ENCODE results near the gene EIF2A. TPM values are rescaled to one million over a fixed set of nuclear protein-coding genes. Genes with fewer than 3 reads are reported as not detected.
A peak's percentile ranks its signal among the peaks of the same experiment; 100 is the strongest.

Gene EIF2A
- total and polyA plus RNA-seq, 2 of the 13 experiments (the other 11 are each of a cell fraction or from before 2014, with no cell fraction given): 124 to 139 TPM

DNA sequence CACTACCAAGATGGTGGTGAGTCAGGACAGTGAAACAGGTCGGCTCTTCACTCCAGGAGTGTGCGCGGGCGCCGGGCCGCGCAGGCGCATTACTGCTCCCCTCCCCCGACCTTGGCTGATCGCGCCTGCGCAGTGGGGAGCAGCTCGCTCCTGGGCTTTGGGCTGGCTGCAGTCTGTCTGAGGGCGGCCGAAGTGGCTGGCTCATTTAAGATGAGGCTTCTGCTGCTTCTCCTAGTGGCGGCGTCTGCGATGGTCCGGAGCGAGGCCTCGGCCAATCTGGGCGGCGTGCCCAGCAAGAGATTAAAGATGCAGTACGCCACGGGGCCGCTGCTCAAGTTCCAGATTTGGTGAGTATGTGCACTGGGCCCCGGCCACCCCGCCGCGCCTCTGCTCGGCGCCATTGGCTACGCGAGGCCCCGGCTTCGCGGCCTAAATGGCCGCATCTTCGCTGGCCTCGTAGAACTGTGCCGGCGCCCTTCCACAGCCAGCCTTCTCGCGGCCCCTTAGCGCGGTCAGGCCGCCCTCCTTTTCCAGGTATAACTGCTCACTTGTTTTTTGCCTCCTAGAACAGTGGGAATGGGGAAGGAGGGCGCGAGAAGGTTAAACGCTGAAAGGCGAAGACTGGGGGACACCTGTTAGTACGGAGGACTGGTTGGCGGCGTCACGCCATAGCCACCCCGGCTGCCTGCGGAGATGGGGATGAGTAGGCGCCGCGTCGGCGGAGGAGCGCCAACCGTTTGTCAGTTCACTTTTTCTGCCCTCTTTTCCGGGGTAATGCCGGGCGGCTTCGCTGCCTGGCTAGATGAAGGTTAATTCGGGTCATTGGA lies 56.8 kb downstream of the EIF2A start, which contains the start of gene SELENOT (continued):
- TF ChIP-seq, protein P1, sequence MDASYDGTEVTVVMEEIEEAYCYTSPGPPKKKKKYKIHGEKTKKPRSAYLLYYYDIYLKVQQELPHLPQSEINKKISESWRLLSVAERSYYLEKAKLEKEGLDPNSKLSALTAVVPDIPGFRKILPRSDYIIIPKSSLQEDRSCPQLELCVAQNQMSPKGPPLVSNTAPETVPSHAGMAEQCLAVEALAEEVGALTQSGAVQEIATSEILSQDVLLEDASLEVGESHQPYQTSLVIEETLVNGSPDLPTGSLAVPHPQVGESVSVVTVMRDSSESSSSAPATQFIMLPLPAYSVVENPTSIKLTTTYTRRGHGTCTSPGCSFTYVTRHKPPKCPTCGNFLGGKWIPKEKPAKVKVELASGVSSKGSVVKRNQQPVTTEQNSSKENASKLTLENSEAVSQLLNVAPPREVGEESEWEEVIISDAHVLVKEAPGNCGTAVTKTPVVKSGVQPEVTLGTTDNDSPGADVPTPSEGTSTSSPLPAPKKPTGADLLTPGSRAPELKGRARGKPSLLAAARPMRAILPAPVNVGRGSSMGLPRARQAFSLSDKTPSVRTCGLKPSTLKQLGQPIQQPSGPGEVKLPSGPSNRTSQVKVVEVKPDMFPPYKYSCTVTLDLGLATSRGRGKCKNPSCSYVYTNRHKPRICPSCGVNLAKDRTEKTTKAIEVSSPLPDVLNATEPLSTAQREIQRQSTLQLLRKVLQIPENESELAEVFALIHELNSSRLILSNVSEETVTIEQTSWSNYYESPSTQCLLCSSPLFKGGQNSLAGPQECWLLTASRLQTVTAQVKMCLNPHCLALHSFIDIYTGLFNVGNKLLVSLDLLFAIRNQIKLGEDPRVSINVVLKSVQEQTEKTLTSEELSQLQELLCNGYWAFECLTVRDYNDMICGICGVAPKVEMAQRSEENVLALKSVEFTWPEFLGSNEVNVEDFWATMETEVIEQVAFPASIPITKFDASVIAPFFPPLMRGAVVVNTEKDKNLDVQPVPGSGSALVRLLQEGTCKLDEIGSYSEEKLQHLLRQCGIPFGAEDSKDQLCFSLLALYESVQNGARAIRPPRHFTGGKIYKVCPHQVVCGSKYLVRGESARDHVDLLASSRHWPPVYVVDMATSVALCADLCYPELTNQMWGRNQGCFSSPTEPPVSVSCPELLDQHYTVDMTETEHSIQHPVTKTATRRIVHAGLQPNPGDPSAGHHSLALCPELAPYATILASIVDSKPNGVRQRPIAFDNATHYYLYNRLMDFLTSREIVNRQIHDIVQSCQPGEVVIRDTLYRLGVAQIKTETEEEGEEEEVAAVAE (CRISPR knock-in tag; IDR thresholded peaks at IDR 0.05; ENCODE audit: borderline replicate concordance): peak; percentile 60; the same call in 1 of the 2 replicates
- TF ChIP-seq ZNF615 (CRISPR knock-in tag; IDR thresholded peaks at IDR 0.05; ENCODE audit: borderline replicate concordance): peak; percentile 93; the same call in 1 of the 2 replicates
- TF ChIP-seq ZNF292 (CRISPR knock-in tag; IDR thresholded peaks at IDR 0.05; ENCODE audit: borderline replicate concordance, low read depth): peak; percentile 85
- TF ChIP-seq, protein P2, sequence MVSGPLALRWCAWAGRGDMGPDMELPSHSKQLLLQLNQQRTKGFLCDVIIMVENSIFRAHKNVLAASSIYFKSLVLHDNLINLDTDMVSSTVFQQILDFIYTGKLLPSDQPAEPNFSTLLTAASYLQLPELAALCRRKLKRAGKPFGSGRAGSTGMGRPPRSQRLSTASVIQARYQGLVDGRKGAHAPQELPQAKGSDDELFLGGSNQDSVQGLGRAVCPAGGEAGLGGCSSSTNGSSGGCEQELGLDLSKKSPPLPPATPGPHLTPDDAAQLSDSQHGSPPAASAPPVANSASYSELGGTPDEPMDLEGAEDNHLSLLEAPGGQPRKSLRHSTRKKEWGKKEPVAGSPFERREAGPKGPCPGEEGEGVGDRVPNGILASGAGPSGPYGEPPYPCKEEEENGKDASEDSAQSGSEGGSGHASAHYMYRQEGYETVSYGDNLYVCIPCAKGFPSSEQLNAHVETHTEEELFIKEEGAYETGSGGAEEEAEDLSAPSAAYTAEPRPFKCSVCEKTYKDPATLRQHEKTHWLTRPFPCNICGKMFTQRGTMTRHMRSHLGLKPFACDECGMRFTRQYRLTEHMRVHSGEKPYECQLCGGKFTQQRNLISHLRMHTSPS (CRISPR knock-in tag; IDR thresholded peaks at IDR 0.05; ENCODE audit: low read depth): no peak
- TF ChIP-seq, protein P3, sequence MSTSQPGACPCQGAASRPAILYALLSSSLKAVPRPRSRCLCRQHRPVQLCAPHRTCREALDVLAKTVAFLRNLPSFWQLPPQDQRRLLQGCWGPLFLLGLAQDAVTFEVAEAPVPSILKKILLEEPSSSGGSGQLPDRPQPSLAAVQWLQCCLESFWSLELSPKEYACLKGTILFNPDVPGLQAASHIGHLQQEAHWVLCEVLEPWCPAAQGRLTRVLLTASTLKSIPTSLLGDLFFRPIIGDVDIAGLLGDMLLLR (CRISPR knock-in tag; IDR thresholded peaks at IDR 0.05): no peak
- peak; percentile 88; the same call in 1 of the 2 replicates for TF ChIP-seq ZSCAN20 (CRISPR knock-in tag; IDR thresholded peaks at IDR 0.05; ENCODE audit: borderline replicate concordance)
- no peak for TF ChIP-seq EZH2 (conservative IDR thresholded peaks at IDR 0.05; ENCODE audit: low read depth, low read length)
- TF ChIP-seq, protein P4, sequence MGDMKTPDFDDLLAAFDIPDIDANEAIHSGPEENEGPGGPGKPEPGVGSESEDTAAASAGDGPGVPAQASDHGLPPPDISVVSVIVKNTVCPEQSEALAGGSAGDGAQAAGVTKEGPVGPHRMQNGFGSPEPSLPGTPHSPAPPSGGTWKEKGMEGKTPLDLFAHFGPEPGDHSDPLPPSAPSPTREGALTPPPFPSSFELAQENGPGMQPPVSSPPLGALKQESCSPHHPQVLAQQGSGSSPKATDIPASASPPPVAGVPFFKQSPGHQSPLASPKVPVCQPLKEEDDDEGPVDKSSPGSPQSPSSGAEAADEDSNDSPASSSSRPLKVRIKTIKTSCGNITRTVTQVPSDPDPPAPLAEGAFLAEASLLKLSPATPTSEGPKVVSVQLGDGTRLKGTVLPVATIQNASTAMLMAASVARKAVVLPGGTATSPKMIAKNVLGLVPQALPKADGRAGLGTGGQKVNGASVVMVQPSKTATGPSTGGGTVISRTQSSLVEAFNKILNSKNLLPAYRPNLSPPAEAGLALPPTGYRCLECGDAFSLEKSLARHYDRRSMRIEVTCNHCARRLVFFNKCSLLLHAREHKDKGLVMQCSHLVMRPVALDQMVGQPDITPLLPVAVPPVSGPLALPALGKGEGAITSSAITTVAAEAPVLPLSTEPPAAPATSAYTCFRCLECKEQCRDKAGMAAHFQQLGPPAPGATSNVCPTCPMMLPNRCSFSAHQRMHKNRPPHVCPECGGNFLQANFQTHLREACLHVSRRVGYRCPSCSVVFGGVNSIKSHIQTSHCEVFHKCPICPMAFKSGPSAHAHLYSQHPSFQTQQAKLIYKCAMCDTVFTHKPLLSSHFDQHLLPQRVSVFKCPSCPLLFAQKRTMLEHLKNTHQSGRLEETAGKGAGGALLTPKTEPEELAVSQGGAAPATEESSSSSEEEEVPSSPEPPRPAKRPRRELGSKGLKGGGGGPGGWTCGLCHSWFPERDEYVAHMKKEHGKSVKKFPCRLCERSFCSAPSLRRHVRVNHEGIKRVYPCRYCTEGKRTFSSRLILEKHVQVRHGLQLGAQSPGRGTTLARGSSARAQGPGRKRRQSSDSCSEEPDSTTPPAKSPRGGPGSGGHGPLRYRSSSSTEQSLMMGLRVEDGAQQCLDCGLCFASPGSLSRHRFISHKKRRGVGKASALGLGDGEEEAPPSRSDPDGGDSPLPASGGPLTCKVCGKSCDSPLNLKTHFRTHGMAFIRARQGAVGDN (CRISPR knock-in tag; IDR thresholded peaks at IDR 0.05): peak; percentile 98
- TF ChIP-seq SSRP1 (CRISPR knock-in tag; IDR thresholded peaks at IDR 0.05): no peak
- TF ChIP-seq ZNF335 (CRISPR knock-in tag; IDR thresholded peaks at IDR 0.05): no peak
- TF ChIP-seq, protein P5, sequence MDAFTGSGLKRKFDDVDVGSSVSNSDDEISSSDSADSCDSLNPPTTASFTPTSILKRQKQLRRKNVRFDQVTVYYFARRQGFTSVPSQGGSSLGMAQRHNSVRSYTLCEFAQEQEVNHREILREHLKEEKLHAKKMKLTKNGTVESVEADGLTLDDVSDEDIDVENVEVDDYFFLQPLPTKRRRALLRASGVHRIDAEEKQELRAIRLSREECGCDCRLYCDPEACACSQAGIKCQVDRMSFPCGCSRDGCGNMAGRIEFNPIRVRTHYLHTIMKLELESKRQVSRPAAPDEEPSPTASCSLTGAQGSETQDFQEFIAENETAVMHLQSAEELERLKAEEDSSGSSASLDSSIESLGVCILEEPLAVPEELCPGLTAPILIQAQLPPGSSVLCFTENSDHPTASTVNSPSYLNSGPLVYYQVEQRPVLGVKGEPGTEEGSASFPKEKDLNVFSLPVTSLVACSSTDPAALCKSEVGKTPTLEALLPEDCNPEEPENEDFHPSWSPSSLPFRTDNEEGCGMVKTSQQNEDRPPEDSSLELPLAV (CRISPR knock-in tag; conservative IDR thresholded peaks at IDR 0.05; ENCODE audit: low read depth): no peak
- TF ChIP-seq ZFP90 (CRISPR knock-in tag; IDR thresholded peaks at IDR 0.05; ENCODE audit: borderline replicate concordance): peak; percentile 76
- peak; percentile 100 for TF ChIP-seq PHF8 (CRISPR knock-in tag; IDR thresholded peaks at IDR 0.05)
